ENCODE measurements around the gene TSPAN4. TPM values are rescaled to one million over a fixed set of nuclear protein-coding genes. Genes with fewer than 3 reads are reported as not detected.

TSPAN4 gene
- total and polyA plus RNA-seq, 2 of the 13 experiments (the other 11 are each of a cell fraction or from before 2014, with no cell fraction given), result 31.7 to 68.3 TPM

DNA sequence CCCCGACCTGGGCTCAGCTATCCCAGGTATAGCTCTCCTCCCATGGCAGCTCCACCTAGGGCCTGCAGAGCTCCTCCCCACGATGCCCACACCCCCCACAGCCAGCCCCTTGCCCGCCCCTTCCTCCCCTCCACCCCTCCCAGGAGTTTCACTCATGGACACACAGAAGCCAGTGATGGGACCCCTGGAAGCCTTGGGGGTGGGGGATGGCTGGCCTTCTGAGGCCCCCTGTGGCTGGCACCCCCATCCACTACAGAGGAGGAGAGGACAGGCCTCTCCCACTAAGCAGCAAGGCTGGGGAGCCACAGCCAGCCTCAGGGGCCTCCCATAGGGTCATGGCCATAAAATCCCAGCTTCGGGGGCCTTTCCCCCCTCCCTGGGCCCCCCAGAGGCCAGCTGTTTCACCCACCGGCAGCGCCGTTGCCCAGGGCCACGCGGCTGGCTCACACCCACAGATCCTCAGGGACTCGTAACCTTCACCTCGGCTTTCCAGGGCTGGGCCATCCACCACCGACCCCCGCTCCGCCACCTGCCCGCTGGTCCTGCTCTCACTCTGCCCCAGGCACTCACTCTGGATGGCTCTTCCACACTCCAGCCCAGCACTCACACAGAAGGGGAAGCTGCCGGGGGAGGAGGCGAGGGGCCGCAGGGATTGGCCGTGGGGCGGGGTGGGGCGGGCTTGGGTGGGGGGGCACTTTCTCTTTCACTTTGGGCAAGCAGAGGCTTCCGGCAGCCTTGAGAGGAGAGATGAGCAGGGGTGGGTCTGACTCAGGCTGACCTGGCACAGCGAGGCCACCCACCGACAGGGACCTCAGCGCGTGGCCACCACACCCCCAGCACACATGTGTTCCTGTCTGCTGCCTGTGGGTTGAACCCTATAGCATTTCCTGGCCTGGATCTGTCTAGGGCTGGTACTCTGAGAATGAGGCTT lies 46.8 kb upstream of the TSPAN4 start (continued):
- TF ChIP-seq, protein P1, sequence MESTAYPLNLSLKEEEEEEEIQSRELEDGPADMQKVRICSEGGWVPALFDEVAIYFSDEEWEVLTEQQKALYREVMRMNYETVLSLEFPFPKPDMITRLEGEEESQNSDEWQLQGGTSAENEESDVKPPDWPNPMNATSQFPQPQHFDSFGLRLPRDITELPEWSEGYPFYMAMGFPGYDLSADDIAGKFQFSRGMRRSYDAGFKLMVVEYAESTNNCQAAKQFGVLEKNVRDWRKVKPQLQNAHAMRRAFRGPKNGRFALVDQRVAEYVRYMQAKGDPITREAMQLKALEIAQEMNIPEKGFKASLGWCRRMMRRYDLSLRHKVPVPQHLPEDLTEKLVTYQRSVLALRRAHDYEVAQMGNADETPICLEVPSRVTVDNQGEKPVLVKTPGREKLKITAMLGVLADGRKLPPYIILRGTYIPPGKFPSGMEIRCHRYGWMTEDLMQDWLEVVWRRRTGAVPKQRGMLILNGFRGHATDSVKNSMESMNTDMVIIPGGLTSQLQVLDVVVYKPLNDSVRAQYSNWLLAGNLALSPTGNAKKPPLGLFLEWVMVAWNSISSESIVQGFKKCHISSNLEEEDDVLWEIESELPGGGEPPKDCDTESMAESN (CRISPR knock-in tag; conservative IDR thresholded peaks at IDR 0.05), result no peak
- TF ChIP-seq ZNF891 (CRISPR knock-in tag; IDR thresholded peaks at IDR 0.05), result no peak
- no peak for TF ChIP-seq UBTF (CRISPR knock-in tag; IDR thresholded peaks at IDR 0.05)
- TF ChIP-seq, protein P2, sequence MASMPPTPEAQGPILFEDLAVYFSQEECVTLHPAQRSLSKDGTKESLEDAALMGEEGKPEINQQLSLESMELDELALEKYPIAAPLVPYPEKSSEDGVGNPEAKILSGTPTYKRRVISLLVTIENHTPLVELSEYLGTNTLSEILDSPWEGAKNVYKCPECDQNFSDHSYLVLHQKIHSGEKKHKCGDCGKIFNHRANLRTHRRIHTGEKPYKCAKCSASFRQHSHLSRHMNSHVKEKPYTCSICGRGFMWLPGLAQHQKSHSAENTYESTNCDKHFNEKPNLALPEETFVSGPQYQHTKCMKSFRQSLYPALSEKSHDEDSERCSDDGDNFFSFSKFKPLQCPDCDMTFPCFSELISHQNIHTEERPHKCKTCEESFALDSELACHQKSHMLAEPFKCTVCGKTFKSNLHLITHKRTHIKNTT (CRISPR knock-in tag; IDR thresholded peaks at IDR 0.05), result no peak
- TF ChIP-seq ZZZ3 (CRISPR knock-in tag; IDR thresholded peaks at IDR 0.05; ENCODE audit: borderline replicate concordance), result no peak
- no peak for TF ChIP-seq ZNF547 (CRISPR knock-in tag; IDR thresholded peaks at IDR 0.05)
- TF ChIP-seq ZNF3 (CRISPR knock-in tag; IDR thresholded peaks at IDR 0.05), result no peak
- TF ChIP-seq HNF4A (CRISPR knock-in tag; IDR thresholded peaks at IDR 0.05), result no peak
- TF ChIP-seq RFX5 (IDR thresholded peaks at IDR 0.05; ENCODE audit: low read depth, low read length), result no peak
- peak; percentile 38; the same call in 1 of the 2 replicates for TF ChIP-seq ZNF138 (CRISPR knock-in tag; IDR thresholded peaks at IDR 0.05; ENCODE audit: low read depth)
- TF ChIP-seq ZNF781 (CRISPR knock-in tag; IDR thresholded peaks at IDR 0.05; ENCODE audit: borderline replicate concordance, not compliant biosample characterization), result no peak
- TF ChIP-seq ZSCAN21 (CRISPR knock-in tag; IDR thresholded peaks at IDR 0.05; ENCODE audit: borderline replicate concordance), result no peak
- no peak for TF ChIP-seq NR2C2 (CRISPR knock-in tag; IDR thresholded peaks at IDR 0.05; ENCODE audit: borderline replicate concordance)
- no peak for TF ChIP-seq ZNF282 (IDR thresholded peaks at IDR 0.05; ENCODE audit: partially characterized antibody)
- TF ChIP-seq ZNF552 (CRISPR knock-in tag; IDR thresholded peaks at IDR 0.05; ENCODE audit: borderline replicate concordance), result no peak
- no peak for TF ChIP-seq ZXDC (CRISPR knock-in tag; IDR thresholded peaks at IDR 0.05)
- no peak for TF ChIP-seq ZNF124 (CRISPR knock-in tag; IDR thresholded peaks at IDR 0.05)
- no peak for TF ChIP-seq NR2F6 (IDR thresholded peaks at IDR 0.05)
- TF ChIP-seq NR2F6 (CRISPR knock-in tag; IDR thresholded peaks at IDR 0.05), result no peak
- TF ChIP-seq, protein P3, sequence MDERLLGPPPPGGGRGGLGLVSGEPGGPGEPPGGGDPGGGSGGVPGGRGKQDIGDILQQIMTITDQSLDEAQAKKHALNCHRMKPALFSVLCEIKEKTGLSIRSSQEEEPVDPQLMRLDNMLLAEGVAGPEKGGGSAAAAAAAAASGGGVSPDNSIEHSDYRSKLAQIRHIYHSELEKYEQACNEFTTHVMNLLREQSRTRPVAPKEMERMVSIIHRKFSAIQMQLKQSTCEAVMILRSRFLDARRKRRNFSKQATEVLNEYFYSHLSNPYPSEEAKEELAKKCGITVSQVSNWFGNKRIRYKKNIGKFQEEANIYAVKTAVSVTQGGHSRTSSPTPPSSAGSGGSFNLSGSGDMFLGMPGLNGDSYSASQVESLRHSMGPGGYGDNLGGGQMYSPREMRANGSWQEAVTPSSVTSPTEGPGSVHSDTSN (CRISPR knock-in tag; IDR thresholded peaks at IDR 0.05), result no peak
- TF ChIP-seq POLR2A (IDR thresholded peaks at IDR 0.05; ENCODE audit: insufficient read depth in 1 of 2, low read depth in 2 of 2, low read length in 2 of 2), result no peak; a peak in 1 of 4 replicates
